HepG2 (cell line): ENCODE results near the gene CALML6. TPM values are rescaled to one million over a fixed set of nuclear protein-coding genes. Genes with fewer than 3 reads are reported as not detected.
A peak's percentile ranks its signal among the peaks of the same experiment; 100 is the strongest.

Experiments
- ATAC-seq: fragments of 200-7000 bp; cut with Tn5 transposase; 3 replicates; pipeline ENCODE4 v1.9.1; 2020; ENCODE audit warnings: mild to moderate bottlenecking, moderate library complexity
- BruUV-seq: library from RNA; stranded (reverse); fragments of 400-500 nt; replicated peaks from 2 replicates; lab custom pipeline; 2021; lab: Mats Ljungman, UMichigan
- CTCF ChIA-PET: fragments of 300-600 bp; formaldehyde crosslinking; extraction: SDS; loops from one replicate; lab custom pipeline; 2021; ENCODE audit warnings: low total read pairs, inconsistent platforms, low intra/inter-chr PET ratio; lab: Yijun Ruan, JAX
- POLR2A ChIA-PET: fragments of 350-600 bp; sonication (Branson Sonifier 250); formaldehyde crosslinking; loops from one replicate; lab custom pipeline; 2020; ENCODE audit warnings: antibody characterized with exemption, inconsistent platforms; lab: Yijun Ruan, JAX
- DNase-seq: peaks from one replicate; pipeline ENCODE4 v3.0.0-alpha.2; 2015; ENCODE audit warnings: low spot score
- FAIRE-seq: peaks from 3 replicates; lab custom pipeline; 2011; peaks lifted over from hg19 to GRCh38; lab: Jason Lieb, UNC
- H2AFZ ChIP-seq: one replicate; pipeline ENCODE4 v1.6.1; 2011; ENCODE audit warnings: low read length, inconsistent platforms
- H3K27ac ChIP-seq: fragments of 300-600 bp; 3 replicates; pipeline ENCODE4 v1.8.0; 2011; ENCODE audit warnings: mixed run types, mild to moderate bottlenecking, mixed read lengths, low read length, inconsistent platforms; ENCODE audit not compliant: insufficient read depth; ENCODE audit errors: extremely low read length
- H3K27me3 ChIP-seq, 2 experiments: fragments of 200-600 bp in 1 of 2; 2 replicates in 1 of 2; 3 replicates in 1 of 2; pipeline versions ENCODE4 v1.6.0 to v1.8.0; 2011; ENCODE audit warnings: low read length in 2 of 2, mild to moderate bottlenecking in 2 of 2, moderate library complexity in 2 of 2, inconsistent platforms in 1 of 2; ENCODE audit not compliant: insufficient read depth in 2 of 2, control insufficient read depth in 1 of 2
- H3K36me3 ChIP-seq, 2 experiments: fragments of 200-600 bp in 1 of 2; replicated peaks in 1 of 2; 2 replicates in 1 of 2; 3 replicates in 1 of 2; pipeline versions ENCODE4 v1.5.1 to v1.8.0; 2011; ENCODE audit warnings: low read length in 2 of 2, inconsistent platforms in 1 of 2; ENCODE audit not compliant: insufficient read depth in 2 of 2, control insufficient read depth in 1 of 2
- H3K4me1 ChIP-seq: 2 replicates; pipeline ENCODE4 v1.5.1; 2012; ENCODE audit warnings: low read length, inconsistent platforms; ENCODE audit not compliant: insufficient read depth
- H3K4me2 ChIP-seq: 2 replicates; pipeline ENCODE4 v1.6.0; 2011; ENCODE audit warnings: low read depth, low read length, inconsistent platforms
- H3K4me3 ChIP-seq, 3 experiments: fragments of 200-600 bp in 1 of 3; sonication (generic), shearing (Covaris generic) in 1 of 3; replicated peaks in 1 of 3; 2 replicates each; pipeline ENCODE4 v1.5.1; 2011 to 2016; ENCODE audit warnings: low read length in 3 of 3, inconsistent platforms in 2 of 3, low read depth in 2 of 3, mild to moderate bottlenecking in 2 of 3, control low read depth in 1 of 3, mixed read lengths in 1 of 3; ENCODE audit not compliant: insufficient read depth in 1 of 3
- H3K79me2 ChIP-seq: one replicate; pipeline ENCODE4 v1.6.1; 2011; ENCODE audit warnings: low read length, inconsistent platforms; ENCODE audit not compliant: insufficient read depth
- H3K9ac ChIP-seq: 2 replicates; pipeline ENCODE4 v1.6.0; 2011; ENCODE audit warnings: mild to moderate bottlenecking, low read depth, low read length, inconsistent platforms; ENCODE audit not compliant: insufficient read depth
- H3K9me3 ChIP-seq: 2 replicates; pipeline ENCODE4 v1.5.1; 2012; ENCODE audit warnings: mild to moderate bottlenecking, low read length
- H4K20me1 ChIP-seq: 2 replicates; pipeline ENCODE4 v1.6.0; 2011; ENCODE audit warnings: inconsistent platforms, mild to moderate bottlenecking, low read length, moderate library complexity; ENCODE audit not compliant: insufficient read depth
- AGO1 ChIP-seq: fragments of 200-400 bp; formaldehyde crosslinking; IDR thresholded peaks from 2 replicates; pipeline ENCODE4 v1.6.1; 2017; ENCODE audit warnings: mild to moderate bottlenecking, low read depth, low read length, moderate library complexity; ENCODE audit not compliant: poor library complexity, severe bottlenecking
- ARHGAP35 ChIP-seq: sonication (generic); formaldehyde crosslinking; IDR thresholded peaks from 2 replicates; pipeline ENCODE4 v1.9.0; 2022; ENCODE audit warnings: mild to moderate bottlenecking, inconsistent platforms, moderate library complexity, missing genetic modification reagents, borderline replicate concordance
- ATF7 ChIP-seq, 2 experiments: fragments of 450-650 bp in 1 of 2; sonication (generic) in 1 of 2; formaldehyde crosslinking in 1 of 2; IDR thresholded peaks; 2 replicates each; pipeline versions ENCODE4 v1.4.0 to v1.6.1; 2016 to 2020; ENCODE audit warnings: antibody characterized with exemption in 1 of 2, mild to moderate bottlenecking in 1 of 2, missing genetic modification reagents in 1 of 2
- BORCS8-MEF2B ChIP-seq: sonication (generic); formaldehyde crosslinking; IDR thresholded peaks from 2 replicates; pipeline ENCODE4 v1.8.0; 2022; ENCODE audit warnings: mild to moderate bottlenecking, missing genetic modification reagents
- DNMT1 ChIP-seq: sonication (generic); formaldehyde crosslinking; IDR thresholded peaks from 2 replicates; pipeline ENCODE4 v1.5.1; 2020; ENCODE audit warnings: mild to moderate bottlenecking, missing genetic modification reagents
- DPF2 ChIP-seq: sonication (generic); formaldehyde crosslinking; IDR thresholded peaks from 2 replicates; pipeline ENCODE4 v1.4.0; 2020; ENCODE audit warnings: mild to moderate bottlenecking, low read depth, missing genetic modification reagents, borderline replicate concordance
- ELK4 ChIP-seq: sonication (generic); formaldehyde crosslinking; IDR thresholded peaks from 2 replicates; pipeline ENCODE4 v1.9.0; 2021; ENCODE audit warnings: missing genetic modification reagents, borderline replicate concordance
- KDM3A ChIP-seq: IDR thresholded peaks from 2 replicates; pipeline ENCODE4 v1.6.1; 2018; ENCODE audit warnings: low read depth, missing compliant biosample characterization
- KDM4B ChIP-seq: sonication (generic); formaldehyde crosslinking; IDR thresholded peaks from 2 replicates; pipeline ENCODE4 v1.4.0; 2020; ENCODE audit warnings: missing genetic modification reagents
- KLF13 ChIP-seq: sonication (generic); formaldehyde crosslinking; IDR thresholded peaks from 2 replicates; pipeline ENCODE4 v1.4.0; 2020; ENCODE audit warnings: mild to moderate bottlenecking, missing genetic modification reagents
- NR2C2 ChIP-seq: sonication (generic); formaldehyde crosslinking; IDR thresholded peaks from 2 replicates; pipeline ENCODE4 v1.4.0; 2020; ENCODE audit warnings: missing genetic modification reagents, mild to moderate bottlenecking, moderate library complexity, borderline replicate concordance
- SNRNP70 ChIP-seq: fragments of 200-400 bp; formaldehyde crosslinking; IDR thresholded peaks from 2 replicates; pipeline ENCODE4 v1.6.1; 2017; ENCODE audit warnings: mild to moderate bottlenecking, low read depth, low read length, moderate library complexity
- ZBED4 ChIP-seq: sonication (generic); formaldehyde crosslinking; IDR thresholded peaks from 2 replicates; pipeline ENCODE4 v1.4.0; 2020; ENCODE audit warnings: missing genetic modification reagents, borderline replicate concordance
- ZBTB1 ChIP-seq: sonication (generic); formaldehyde crosslinking; IDR thresholded peaks from 2 replicates; pipeline ENCODE4 v1.4.0; 2020; ENCODE audit warnings: missing genetic modification reagents, borderline replicate concordance
- ZNF496 ChIP-seq: sonication (generic); formaldehyde crosslinking; IDR thresholded peaks from 2 replicates; pipeline ENCODE4 v1.8.1; 2023; ENCODE audit warnings: mild to moderate bottlenecking, moderate library complexity, missing genetic modification reagents; ENCODE audit not compliant: insufficient replicate concordance
- ZNF737 ChIP-seq: sonication (generic); formaldehyde crosslinking; IDR thresholded peaks from 2 replicates; pipeline ENCODE4 v1.5.0; 2020; ENCODE audit warnings: missing genetic modification reagents, mild to moderate bottlenecking, borderline replicate concordance
- ZNF780A ChIP-seq: sonication (generic); formaldehyde crosslinking; IDR thresholded peaks from 2 replicates; pipeline ENCODE4 v1.8.0; 2022; ENCODE audit warnings: mild to moderate bottlenecking, missing genetic modification reagents, moderate library complexity
- WGBS: methylation state at CpG from one replicate; pipeline ENCODE4 v1.1.6; 2017; ENCODE audit warnings: low lambda C conversion rate; 5-methylcytosine and 5-hydroxymethylcytosine counted together
- in situ Hi-C: cut with HindIII; loops from 2 replicates; pipeline ENCODE4 v1.10.0; 2017; ENCODE audit warnings: low pct_unique_long_range_greater_than_20kb; ENCODE audit not compliant: extremely low pct_ligation_motif_present
- intact Hi-C: fragments of 100-400 bp; cut with micrococcal nuclease; formaldehyde crosslinking; loops from one replicate; pipeline ENCODE4 v1.10.0; 2022; ENCODE audit not compliant: unreplicated experiment
- polyA plus RNA-seq, 8 experiments: library from polyadenylated mRNA; depleted of rRNA in 3 of 8; stranded (reverse) in 7 of 8; unstranded in 1 of 8; fragments of >200 nt; fragmentation: Illumina TruSeq in 4 of 8; extraction: Trizol in 4 of 8; gene quantifications; 2 replicates each; pipeline versions ENCODE4 v1.2.1 to v1.2.3, GENCODE V29; 2011 to 2016; ENCODE audit warnings: low read depth in 4 of 8, missing spikeins in 1 of 8, mixed read lengths in 1 of 8; ENCODE audit not compliant: insufficient read depth in 1 of 8
- total RNA-seq, 5 experiments: library from RNA; depleted of rRNA; stranded (reverse); fragments of >200 nt; fragmentation: Illumina TruSeq; extraction: Trizol; gene quantifications; 2 replicates each; pipeline ENCODE4 v1.2.3, GENCODE V29; 2016; ENCODE audit warnings: low read depth in 1 of 5

The CALML6 gene
- total and polyA plus RNA-seq, 2 of the 13 experiments (the other 11 are each of a cell fraction or from before 2014, with no cell fraction given), result 0.11 to 0.12 TPM

GRCh38 chr1:1891349-1892078 lies 23.5 kb upstream of the CALML6 start:
- Histone ChIP-seq H3K4me1 (peaks cover 76% of the 10 kb centered on the region), H3K79me2 (peaks cover 45% of the 10 kb centered on the region), H3K27me3 (no peaks in the 10 kb centered on the region; a peak in 1 of 5 replicates), H4K20me1 (peaks cover 32% of the 10 kb centered on the region), H3K4me2 (peak overlapping the region; percentile 96), H3K36me3 (no peaks in the 10 kb centered on the region), H3K9me3 (no peaks in the 10 kb centered on the region), H3K9ac (peak overlapping the region; percentile 76), H2AFZ (no peak overlapping the region), H3K27ac (peak overlapping the region; percentile 81), H3K4me3 (peak overlapping the region; percentile 67 to 99 (median 90))
- WGBS, result 7% methylated on average over 8 of the region's 59 CpGs
- BruUV-seq, result no TSS peak
- ChIA-PET POLR2A (interaction anchor here (1.0 to 1.9 kb wide), 4 partner anchors 9 to 28 kb away, joined by 3 to 6 read pairs (median 4); partner anchors contain the start of gene TMEM52), CTCF (no interaction called here)
- intact Hi-C loops (no loop called here), in situ Hi-C loops (no loop called here)
- no peak for FAIRE-seq
- peak; percentile 42 for DNase-seq
- peak; percentile 66 for ATAC-seq
- no peak for TF ChIP-seq ZNF780A (CRISPR knock-in tag)
- TF ChIP-seq ARHGAP35 (CRISPR knock-in tag), result no peak
- no peak; the same call in 1 of the 2 replicates for TF ChIP-seq KDM3A (CRISPR knock-in tag)
- no peak for TF ChIP-seq SNRNP70
- no peak for TF ChIP-seq KDM4B (CRISPR knock-in tag)
- no peak for TF ChIP-seq ZBTB1 (CRISPR knock-in tag)
- peak; percentile 28; the same call in 1 of the 2 replicates for TF ChIP-seq BORCS8-MEF2B
- no peak for TF ChIP-seq ZNF737
- no peak for TF ChIP-seq ZNF496
- TF ChIP-seq DPF2, result no peak
- TF ChIP-seq KLF13 (CRISPR knock-in tag), result peak; percentile 89
- no peak for TF ChIP-seq DNMT1 (CRISPR knock-in tag)
- TF ChIP-seq ZBED4, result no peak
- TF ChIP-seq NR2C2, result no peak
- no peak for TF ChIP-seq AGO1
- no peak for TF ChIP-seq ELK4 (CRISPR knock-in tag)
- no peak for TF ChIP-seq ATF7 (IDR thresholded peaks at IDR 0.05)
- no peak for TF ChIP-seq ATF7 (CRISPR knock-in tag; IDR thresholded peaks at IDR 0.05)
